Measurements from ENCODE around the gene TTLL6.

DNA sequence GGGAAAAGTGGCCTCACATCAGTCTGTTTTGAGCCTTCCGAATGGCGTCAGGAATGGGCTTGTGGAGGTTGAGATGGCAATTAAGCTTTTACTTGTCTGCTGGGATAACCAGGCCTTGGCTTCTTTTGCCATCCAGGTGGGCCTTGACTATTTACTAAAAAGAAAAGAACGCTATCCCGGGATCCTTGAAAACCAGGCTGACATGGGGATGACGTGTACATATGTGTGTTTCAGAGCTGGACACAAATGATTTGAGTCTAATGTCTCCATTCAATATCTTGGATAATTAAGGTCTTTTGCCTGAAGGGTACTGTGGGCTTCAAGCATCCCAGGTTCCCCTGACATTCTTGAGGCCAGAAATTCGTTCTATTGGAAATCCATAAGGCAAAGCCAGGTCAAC, 55.9 kb downstream of the TTLL6 start:
- TF ChIP-seq CTCF (IDR thresholded peaks at IDR 0.05; ENCODE audit: poor library complexity) (no peak), EZH2 (IDR thresholded peaks at IDR 0.05; ENCODE audit: borderline replicate concordance) (no peak), EZH2phosphoT487 (IDR thresholded peaks at IDR 0.05; ENCODE audit: low read depth, severe bottlenecking, unreplicated experiment) (no peak)
